HuH-7 (cell line): ENCODE results near the gene CAMTA1.

ENCODE experiments used
- DNase-seq: peaks from one replicate; pipeline ENCODE4 v3.0.0; 2011; ENCODE audit warnings: low spot score

The CAMTA1 gene

DNA sequence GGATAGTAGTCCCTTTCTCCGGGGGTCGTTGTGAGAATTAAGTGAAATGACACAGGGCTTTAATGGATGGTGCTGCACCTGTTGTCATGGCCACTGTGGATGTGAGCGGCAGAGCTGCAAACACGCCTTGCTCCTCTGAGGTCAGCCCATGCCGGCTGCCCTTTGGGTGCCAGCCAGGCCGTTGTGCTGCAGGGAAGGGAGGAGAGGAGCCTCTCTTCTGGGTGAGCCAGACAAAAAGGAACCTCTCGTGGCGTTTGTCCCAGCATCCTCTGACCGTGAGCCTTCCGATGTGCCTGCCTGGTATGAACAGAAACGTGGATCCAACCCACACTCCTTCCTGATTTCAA is 602.9 kb downstream of the CAMTA1 start:
- DNase-seq: no peak

- no peak for DNase-seq
Observed at GRCh38 chr1:7388488-7389185, 603.4 kb downstream of the CAMTA1 start.

GRCh38 chr1:7389201-7389905 is 604.1 kb downstream of the CAMTA1 start:
- DNase-seq: no peak

DNA sequence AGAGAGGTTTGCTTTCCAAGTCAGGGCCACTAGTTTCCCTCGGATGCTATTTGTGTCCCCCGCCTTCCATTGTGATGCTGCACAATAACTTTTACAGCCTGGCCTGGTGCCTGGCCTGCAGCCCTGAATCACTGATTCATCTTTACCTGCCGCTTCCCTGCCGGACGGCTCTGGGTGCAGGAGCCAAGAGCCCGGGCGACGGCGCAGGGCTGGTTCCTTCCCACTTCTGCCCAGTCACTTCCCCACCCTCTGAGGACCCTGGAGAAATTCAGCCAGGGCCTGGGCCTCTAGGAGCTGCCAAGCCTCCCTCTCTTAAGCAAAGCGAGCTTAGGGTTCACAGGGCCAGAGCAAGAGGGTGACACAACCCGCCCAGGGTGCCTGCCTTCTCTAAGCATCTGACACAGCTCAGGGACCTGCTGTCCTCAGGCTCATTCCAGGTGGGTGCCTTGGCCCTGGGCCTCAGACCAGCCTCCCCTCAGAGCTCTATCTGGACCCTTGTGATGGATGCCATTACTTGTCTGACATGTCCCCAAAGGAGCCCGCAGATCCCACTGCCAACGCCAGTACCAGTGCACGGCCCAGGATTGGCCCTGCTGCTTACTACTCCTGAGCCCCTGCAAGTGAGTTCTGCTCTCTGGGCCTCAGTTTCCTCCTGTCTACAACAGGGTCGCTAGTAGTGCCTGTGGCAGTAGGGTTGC is 604.8 kb downstream of the CAMTA1 start:
- no peak for DNase-seq

- no peak for DNase-seq
Observed at GRCh38 chr1:7390604-7391000, 605.3 kb downstream of the CAMTA1 start.

DNA sequence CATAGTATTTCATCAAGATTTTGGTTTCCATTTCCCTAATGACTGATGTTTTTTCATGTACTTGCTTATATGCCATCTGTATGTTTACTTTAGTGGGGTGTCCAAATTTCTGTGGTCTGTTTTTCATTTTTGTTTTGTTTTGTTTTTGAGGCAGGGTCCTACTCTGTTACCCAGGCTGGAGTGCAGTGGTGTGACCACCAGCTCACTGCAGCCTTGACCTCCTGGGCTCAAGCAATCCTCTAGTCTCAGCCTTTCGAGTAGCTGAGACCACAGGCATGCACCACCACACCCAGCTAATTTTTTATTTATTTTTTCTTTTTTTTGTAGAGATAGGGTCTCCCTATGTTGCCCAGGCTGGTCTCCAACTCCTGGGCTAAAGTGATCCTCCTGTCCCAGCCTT is 607.9 kb downstream of the CAMTA1 start:
- DNase-seq: no peak

GRCh38 chr1:7395251-7395650 is 610.0 kb downstream of the CAMTA1 start:
- no peak for DNase-seq

- DNase-seq: no peak
Observed at GRCh38 chr1:7398982-7399381, 613.7 kb downstream of the CAMTA1 start.

- DNase-seq: no peak
Observed at GRCh38 chr1:7399514-7400125, 614.4 kb downstream of the CAMTA1 start.

- no peak for DNase-seq
Observed at GRCh38 chr1:7400566-7400965, 615.3 kb downstream of the CAMTA1 start.

DNA sequence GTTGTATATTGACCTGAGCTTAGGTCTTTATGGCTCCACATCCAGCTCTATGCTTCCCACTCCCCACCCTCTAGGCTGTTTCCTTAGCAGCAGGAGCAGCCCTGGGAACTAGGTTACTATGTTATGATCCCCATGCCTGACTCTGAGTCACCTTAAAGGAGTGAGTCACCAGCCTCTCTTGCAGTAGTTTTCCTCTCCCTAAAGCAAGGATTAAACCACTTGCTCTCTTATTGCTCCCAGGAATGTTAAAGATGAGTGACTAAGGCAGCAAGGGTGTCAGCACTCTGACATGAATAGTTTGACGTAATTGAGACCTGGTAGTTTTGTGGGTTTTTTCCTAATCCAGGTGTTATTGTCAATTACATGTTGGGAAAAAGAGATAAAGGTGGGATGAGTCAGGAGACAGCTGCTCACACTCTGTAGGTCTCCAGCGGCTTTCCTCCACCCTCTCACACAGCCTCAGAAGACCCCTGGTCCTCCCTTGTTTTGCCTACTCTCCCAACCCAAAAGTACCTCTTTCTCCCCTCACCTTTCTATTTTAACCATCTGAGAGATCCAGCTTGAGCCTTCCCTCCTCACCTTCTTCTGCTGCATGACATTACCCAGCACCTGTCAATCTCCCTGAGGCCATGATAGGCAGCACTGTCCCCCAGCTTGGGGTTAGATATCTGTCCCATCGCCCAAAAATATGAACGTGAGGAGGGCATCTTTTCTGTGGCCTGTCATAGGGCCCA is 616.7 kb downstream of the CAMTA1 start:
- DNase-seq: no peak

GRCh38 chr1:7402548-7402850 is 617.2 kb downstream of the CAMTA1 start:
- DNase-seq: no peak

DNA sequence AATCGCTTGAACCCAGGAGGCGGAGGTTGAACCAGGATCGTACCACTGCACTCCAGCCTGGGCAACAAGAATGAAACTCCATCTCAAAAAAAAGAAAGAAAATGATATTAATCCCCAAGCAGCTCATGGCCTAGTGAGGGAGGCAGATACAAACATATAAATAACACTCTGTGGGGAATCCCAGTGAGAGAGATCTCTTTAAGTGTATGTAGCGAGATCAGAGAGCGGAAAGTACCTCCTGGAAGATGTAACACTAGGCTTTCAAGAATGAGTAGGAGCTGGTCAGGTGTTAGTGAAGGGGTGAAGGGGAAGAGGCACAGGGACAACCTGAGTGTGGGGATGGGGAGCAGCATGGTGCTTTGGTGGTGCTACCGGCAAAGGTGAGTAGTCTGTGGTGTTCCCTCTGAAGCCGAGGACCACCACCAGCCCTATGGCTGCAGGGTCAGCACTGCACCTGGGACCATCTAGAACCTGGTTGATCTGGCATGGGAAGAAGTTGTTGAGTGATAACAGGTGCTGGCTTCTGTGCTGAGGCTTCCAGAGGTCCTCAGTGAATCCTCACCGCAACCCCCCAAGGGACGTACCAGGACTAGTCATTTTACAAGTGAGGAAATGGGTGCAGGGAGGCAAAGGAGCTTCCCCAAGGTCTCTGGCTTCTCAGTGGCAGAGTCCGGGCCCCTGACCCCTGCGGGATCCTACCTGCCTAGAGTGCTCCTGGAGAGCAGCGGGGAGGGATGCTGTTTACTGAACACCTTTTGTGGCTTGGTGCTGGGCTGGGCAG is 618.2 kb downstream of the CAMTA1 start:
- DNase-seq: no peak

- DNase-seq: no peak
Observed at GRCh38 chr1:7404046-7404742, 618.9 kb downstream of the CAMTA1 start.

DNA sequence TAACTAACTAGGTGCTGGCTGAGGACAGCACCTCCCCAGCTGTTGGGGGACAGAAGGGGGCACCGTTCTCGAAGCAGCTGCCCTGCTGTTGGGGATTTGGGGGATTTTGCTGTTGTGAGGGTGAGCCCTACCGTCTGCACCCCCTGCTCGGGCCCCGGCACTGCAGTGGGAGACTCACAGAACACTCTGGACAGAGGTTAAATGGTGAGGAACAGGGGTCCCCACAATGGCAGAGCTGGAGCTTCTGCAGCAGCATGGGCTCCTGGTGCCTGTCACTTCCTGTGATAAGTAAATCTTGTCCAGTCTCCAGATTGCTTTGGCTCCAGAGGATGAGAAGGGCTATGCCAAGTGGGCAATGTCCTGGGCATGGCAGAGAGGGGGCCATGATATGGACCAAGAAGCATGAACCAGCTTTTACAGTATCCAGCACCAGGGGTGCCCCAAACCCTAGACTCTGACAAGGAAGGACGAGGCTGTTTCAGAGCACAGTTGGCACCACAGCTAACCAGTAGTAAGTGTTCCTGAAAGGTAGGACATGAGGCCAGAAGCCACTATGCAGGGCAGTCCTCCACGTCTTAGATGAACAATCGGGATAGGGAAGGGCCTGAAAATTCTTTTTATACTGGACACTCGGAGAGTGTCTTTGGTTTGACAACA is 620.7 kb downstream of the CAMTA1 start:
- no peak for DNase-seq

GRCh38 chr1:7406641-7407543 is 621.6 kb downstream of the CAMTA1 start:
- no peak for DNase-seq

DNA sequence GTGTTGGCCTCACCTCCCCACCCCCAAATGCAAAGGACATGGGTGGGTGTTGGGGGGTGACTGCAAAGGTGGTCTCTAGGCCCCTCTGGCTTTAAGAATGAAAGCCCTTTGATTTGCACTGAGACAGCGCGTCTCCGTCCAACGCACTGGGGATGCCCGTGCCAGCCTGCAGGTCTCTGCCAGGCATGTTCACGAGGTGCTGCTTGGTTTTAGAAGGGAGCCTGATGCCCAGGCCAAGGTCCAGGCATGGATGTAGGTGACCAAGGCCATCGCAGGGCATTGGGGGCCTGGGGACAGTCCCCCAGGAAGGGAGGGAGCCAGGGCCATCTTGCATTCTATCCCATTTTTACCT is 622.3 kb downstream of the CAMTA1 start:
- no peak for DNase-seq

- no peak for DNase-seq
Observed at GRCh38 chr1:7407980-7408770, 622.9 kb downstream of the CAMTA1 start.

DNA sequence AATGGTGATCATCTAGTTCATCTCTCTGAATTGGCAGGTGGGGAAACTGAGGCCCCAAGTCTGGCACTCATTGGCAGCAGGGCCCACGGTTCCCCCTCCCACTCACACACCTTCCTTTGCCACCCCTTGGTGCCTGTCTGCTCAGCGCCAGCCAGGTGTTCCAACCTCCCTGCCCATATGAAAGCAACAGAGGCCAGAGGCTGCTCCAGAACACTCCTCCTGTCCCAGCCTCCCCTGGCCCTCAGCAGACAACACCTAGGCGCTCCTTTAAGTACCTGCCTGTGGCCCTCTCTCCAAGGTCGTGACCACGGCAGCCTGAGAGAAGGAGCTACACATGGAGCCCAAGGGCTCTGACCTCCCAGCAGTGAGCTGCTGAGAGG is 623.5 kb downstream of the CAMTA1 start:
- DNase-seq: no peak
